HG03442 (cell line): ENCODE results near the gene HJV.

Experiments used
- ATAC-seq: cut with Tn5 transposase; IDR thresholded peaks from one replicate; pipeline ENCODE4 v1.9.1; 2021; ENCODE audit warnings: mild to moderate bottlenecking, moderate library complexity; ENCODE audit not compliant: unreplicated experiment

The HJV gene

DNA sequence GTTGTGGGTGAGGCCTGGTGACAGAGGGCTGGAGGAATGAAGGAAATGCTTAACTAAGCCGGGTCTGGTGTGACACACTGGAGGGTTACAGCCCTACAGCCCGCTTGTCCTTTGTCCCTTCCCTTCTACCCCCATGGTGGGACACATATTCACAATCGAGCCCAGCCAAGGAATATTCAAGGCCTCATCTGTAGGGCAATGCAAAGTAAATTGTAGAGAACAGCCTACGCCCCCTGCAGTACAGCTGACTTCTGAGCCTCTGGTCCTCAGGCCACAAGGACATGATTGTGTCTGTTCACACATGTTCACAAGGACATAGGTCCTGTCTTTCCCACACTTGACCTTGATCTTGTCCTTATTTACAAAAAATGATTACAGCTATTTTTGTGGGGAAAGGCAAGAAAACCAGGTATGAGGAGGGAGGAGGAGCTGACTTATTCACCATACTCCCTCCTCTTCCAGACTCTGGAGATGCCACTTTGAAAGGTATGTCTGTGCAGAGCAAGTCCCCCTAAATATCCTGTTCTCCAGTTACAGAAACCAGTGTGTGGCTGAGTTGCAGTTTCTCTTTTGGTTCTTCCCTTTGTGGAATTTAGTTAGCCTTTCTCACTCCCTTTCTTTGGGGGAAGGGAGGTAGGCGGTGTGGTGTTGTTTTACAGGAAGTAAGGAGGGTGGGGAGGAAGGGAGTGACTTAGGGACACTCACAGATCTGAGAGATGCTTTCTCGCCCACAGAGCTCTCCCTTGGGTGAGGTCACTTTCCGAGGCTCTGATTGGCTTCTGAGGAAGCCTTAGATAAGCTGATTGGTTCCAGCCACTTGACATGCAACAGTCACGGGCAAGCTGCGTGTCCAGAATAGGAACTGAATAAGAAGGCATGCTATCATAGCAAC, 42.4 kb downstream of the HJV start:
- ATAC-seq = peak; percentile 83

DNA sequence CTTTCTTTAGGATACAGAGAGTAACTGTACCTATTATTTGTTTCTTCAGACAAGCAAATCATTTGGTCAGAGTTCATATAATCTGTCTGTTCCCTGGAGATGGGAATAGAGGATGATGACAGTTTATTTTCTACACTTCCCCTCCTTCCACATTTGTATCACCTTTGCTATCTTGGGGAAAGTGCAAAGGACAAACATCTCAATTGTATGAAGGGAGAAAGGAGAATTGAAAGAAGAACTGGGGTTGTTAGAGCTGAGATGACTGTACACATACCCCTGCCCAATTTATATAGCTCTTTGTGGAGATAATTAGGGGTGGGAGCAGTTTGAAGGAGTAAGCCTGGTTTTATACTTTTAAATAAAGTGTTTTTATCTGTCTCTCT, 43.1 kb downstream of the HJV start:
- no peak for ATAC-seq

DNA sequence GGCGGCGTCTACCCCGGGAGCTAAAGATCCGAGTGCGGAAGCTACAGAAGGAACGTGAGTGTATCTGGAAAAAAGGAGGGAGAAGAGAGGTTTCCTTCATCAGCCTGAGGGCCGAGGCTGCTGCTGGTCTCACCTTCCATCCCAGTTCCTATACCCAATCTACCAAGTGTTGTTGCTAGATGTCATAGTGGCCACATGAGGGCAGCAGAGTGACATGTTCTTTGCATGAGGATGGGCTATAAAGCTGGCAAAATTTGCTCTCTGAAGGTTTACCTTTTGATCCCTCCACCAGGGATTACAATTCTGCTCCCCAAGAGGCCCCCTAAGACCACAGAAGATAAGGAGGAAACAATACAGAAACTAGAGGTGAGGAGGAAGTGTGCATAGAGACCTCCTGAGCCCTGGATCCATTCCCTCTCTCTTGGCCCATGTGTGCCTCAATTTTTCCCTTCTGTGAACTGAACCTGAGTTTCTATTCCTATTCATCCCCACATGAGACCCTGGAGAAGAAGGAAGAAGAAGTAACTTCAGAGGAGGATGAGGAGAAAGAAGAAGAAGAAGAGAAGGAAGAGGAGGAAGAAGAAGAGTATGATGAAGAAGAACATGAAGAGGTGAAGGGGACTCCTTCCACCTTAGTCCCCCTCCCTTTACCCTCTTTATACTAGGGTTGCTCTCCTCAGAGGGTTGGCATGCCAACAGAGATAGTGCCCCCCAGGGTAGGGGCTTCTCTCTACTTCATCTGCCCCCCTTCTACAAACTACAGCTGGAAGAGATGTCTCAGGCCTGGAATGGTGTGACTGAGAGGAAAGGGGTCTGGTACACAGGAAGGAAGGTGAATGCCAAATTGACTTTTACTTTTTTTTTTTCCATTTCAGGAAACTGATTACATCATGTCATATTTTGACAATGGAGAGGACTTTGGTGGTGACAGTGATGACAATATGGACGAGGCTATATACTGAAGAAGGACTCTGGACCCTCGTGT, 43.8 kb downstream of the HJV start:
- no peak for ATAC-seq

DNA sequence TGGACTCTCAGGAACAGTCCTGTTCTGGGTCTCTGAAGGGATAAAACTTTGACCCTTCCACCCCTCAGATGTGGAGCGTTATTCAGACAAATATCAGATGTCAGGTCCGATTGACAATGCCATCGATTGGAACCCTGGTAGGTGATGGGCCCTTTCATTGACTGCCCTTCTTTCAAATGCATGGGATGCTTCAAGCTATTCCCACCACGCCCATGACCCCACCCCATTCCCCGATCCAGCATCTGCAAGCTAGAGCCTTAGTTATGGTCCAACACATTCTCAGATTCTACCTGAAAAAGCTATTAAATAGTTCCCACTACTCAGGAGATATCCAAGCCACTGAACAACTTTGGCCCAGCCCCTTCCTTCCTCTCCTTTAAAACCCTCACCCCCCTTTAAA, 44.5 kb downstream of the HJV start:
- no peak for ATAC-seq

DNA sequence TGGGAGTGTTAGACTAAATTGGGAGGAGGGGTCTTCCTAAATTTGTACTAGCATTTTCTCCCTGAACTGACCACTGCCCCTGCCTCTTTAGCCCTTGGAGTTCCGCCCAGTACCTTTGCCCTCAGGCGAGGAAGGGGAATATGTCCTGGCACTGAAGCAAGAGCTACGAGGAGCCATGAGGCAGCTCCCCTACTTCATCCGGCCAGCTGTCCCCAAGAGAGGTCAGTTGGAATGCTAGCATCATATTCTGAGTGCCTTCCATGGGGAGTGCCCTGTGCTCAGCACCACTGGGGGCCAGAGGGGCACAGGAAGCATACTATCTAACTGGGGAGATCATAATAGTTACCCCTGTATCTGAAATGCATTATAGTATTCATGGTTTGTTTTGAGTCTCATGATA, 46.3 kb downstream of the HJV start:
- no peak for ATAC-seq

DNA sequence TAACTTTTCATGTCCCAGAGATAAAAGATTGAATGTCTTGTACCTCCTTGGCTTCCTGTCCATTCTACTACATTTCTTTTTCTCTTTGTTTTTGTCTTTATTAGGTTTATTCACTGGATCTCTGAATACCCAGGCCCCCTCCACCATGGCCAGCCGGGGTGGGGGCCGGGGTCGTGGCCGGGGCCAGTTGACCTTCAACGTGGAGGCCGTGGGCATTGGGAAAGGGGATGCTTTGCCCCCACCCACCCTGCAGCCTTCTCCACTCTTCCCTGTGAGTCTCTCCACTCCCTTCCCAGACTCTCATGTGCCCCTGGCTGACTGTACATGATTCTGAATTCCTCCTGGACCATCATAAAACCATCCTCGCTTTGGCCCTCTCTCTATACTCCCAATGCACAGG, 46.8 kb downstream of the HJV start:
- ATAC-seq = no peak

DNA sequence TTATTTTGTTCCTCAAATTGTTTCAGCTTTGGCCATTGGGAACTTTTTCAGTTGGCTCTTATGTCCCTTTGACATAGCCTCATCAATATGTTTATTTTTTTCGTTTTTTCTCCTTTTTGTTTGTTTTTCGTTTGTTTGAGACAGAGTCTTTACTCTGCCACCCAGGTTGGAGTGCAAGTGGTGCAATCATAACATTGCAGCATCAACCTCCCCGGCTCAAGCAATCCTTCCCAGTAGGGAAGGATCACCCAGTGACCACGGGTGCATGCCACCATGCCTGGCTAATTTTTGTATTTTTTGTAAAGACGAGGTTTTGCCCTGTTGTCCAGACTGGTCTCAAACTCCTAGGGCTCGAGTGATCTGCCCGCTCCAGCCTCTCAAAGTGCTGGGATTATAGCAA, 49.0 kb downstream of the HJV start:
- no peak for ATAC-seq
